RPMI7951 (cell line): ENCODE data around the gene DSP. TPM values are rescaled to one million over a fixed set of nuclear protein-coding genes. Genes with fewer than 3 reads are reported as not detected.

Source experiments
- total RNA-seq: library from RNA; depleted of rRNA; stranded (reverse); fragments of >200 nt; shearing (Covaris generic); gene quantifications from 2 replicates; pipeline ENCODE4 v1.2.3, GENCODE V29; 2014; rRNA removed

DSP gene
- total RNA-seq, 1 experiment from 2014 or later: under 0.01 TPM

Other genes starting within 250 kb of the DSP start
- gene SSR1, start 228.5 kb upstream of the DSP start, total RNA-seq: 112 and 119 TPM in 2 replicates
- gene CAGE1, start 151.9 kb upstream of the DSP start, total RNA-seq: not detected in 2 replicates
- 11.9 and 15.5 TPM in 2 replicates for gene RIOK1, start 151.9 kb upstream of the DSP start, total RNA-seq
- gene SNRNP48, start 48.5 kb downstream of the DSP start, total RNA-seq: 18.5 and 19.2 TPM in 2 replicates
- gene BMP6, start 184.4 kb downstream of the DSP start, total RNA-seq: not detected in 2 replicates